HG03460 (cell line): ENCODE results near the gene FXYD6.
A peak's percentile ranks its signal among the peaks of the same experiment; 100 is the strongest.

Experiments used
- ATAC-seq: cut with Tn5 transposase; IDR thresholded peaks from one replicate; pipeline ENCODE4 v1.9.1; 2021; ENCODE audit not compliant: unreplicated experiment

FXYD6 gene

GRCh38 chr11:117910941-117911655 is 34.6 kb upstream of the FXYD6 start:
- no peak for ATAC-seq

GRCh38 chr11:117910525-117910924 is 34.1 kb upstream of the FXYD6 start:
- ATAC-seq, result no peak

GRCh38 chr11:117909611-117910382 is 33.3 kb upstream of the FXYD6 start:
- ATAC-seq, result no peak

- ATAC-seq, result no peak
Measured at GRCh38 chr11:117908959-117909610, 32.6 kb upstream of the FXYD6 start.

GRCh38 chr11:117908109-117908895 is 31.8 kb upstream of the FXYD6 start:
- no peak for ATAC-seq

- no peak for ATAC-seq
Measured at GRCh38 chr11:117907276-117908108, 31.0 kb upstream of the FXYD6 start.

- no peak for ATAC-seq
Measured at GRCh38 chr11:117906710-117907109, 30.3 kb upstream of the FXYD6 start.

GRCh38 chr11:117906126-117906525 is 29.7 kb upstream of the FXYD6 start:
- ATAC-seq, result no peak

- no peak for ATAC-seq
Measured at GRCh38 chr11:117905524-117905923, 29.1 kb upstream of the FXYD6 start.

GRCh38 chr11:117903505-117904382 is 27.3 kb upstream of the FXYD6 start:
- ATAC-seq, result no peak

- ATAC-seq, result no peak
Measured at GRCh38 chr11:117902001-117902845, 25.8 kb upstream of the FXYD6 start.

GRCh38 chr11:117901601-117902000 is 25.1 kb upstream of the FXYD6 start:
- no peak for ATAC-seq

GRCh38 chr11:117900720-117901440 is 24.4 kb upstream of the FXYD6 start:
- no peak for ATAC-seq

GRCh38 chr11:117900121-117900648 is 23.7 kb upstream of the FXYD6 start:
- peak; percentile 51 for ATAC-seq

- ATAC-seq, result no peak
Measured at GRCh38 chr11:117898059-117898458, 21.6 kb upstream of the FXYD6 start.

- ATAC-seq, result no peak
Measured at GRCh38 chr11:117892651-117893050, 16.2 kb upstream of the FXYD6 start.

- no peak for ATAC-seq
Measured at GRCh38 chr11:117891362-117891761, 14.9 kb upstream of the FXYD6 start.
